H7 (cell line): ENCODE data around the gene ZBTB48. TPM values are rescaled to one million over a fixed set of nuclear protein-coding genes. Genes with fewer than 3 reads are reported as not detected.
A peak's percentile ranks its signal among the peaks of the same experiment; 100 is the strongest.

ENCODE experiments used
- DNase-seq: peaks from one replicate; pipeline ENCODE4 v3.0.0; 2012
- H3K27me3 ChIP-seq: 2 replicates; pipeline ENCODE4 v1.6.0; 2011; ENCODE audit warnings: mild to moderate bottlenecking, low read length; ENCODE audit not compliant: control insufficient read depth, insufficient read depth
- H3K36me3 ChIP-seq: replicated peaks from 2 replicates; pipeline ENCODE4 v1.5.1; 2011; ENCODE audit warnings: low read length; ENCODE audit not compliant: control insufficient read depth, insufficient read depth
- H3K4me3 ChIP-seq: 2 replicates; pipeline ENCODE4 v1.5.1; 2011; ENCODE audit warnings: low read depth, mild to moderate bottlenecking, control low read depth, low read length, moderate library complexity; ENCODE audit not compliant: insufficient read depth
- total RNA-seq: library from RNA; depleted of rRNA; stranded (reverse); fragments of >200 nt; shearing (Covaris generic); gene quantifications from 2 replicates; pipeline ENCODE4 v1.2.3, GENCODE V29; 2014; rRNA removed

The ZBTB48 gene
- total RNA-seq: 40.3 and 40.4 TPM in 2 replicates

DNA sequence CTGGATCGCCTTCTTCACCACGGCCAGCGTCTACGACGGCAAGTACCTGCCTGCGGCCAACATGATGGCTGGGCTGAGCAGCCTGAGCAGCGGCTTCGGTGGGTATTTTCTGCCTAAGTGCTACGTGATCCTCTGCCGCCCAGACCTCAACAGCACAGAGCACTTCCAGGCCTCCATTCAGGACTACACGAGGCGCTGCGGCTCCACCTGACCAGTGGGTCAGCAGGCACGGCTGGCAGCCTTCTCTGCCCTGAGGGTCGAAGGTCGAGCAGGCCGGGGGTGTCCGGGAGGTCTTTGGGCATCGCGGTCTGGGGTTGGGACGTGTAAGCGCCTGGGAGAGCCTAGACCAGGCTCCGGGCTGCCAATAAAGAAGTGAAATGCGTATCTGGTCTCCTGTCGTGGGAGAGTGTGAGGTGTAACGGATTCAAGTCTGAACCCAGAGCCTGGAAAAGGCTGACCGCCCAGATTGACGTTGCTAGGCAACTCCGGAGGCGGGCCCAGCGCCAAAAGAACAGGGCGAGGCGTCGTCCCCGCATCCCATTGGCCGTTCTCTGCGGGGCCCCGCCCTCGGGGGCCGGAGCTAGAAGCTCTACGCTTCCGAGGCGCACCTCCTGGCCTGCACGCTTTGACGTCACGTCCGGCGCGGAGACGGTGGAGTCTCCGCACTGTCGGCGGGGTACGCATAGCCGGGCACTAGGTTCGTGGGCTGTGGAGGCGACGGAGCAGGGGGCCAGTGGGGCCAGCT, at the start of gene ZBTB48:
Gene ZBTB48, plus strand, starts transcription at position 621 of the 745 bp plus-strand sequence. CDS start 616 bp downstream, outside the sequence.
- peak; percentile 100 for DNase-seq
- no peaks in the 10 kb centered on the region; the same call in none of the 2 replicates for H3K36me3 ChIP-seq

DNA sequence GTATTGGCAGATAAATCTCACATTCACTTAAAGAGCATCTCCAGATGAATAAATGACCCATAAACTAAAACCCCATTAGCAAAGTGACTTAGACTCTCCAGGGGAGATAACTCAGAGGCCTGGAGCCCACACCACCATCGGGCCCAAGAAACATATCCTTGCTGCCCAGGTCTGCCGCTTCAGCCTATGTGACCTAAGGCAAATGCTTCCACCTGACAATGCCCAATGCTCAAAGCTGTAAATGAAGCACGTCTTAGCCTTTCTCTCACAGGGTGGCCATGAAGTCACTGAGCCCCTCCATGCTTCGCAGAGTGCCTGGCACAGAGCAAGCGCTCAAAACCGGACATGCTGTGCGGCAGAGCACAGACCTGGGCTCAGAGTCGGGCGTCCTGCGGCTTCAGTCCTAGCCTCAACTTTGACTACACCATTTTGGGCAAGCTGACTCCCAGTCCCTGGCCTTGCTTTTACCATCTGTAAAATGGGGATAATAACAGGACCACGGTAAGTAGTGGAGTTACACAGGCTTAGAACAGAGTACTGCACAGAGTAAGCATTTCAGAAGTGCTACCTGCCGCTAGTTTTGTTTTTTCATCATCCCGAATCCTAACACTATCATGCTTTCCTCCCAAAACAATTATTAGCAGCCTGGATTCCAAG, 49.2 kb upstream of the ZBTB48 start:
- H3K27me3 ChIP-seq: no peaks in the 10 kb centered on the region
- no peak overlapping the region for H3K4me3 ChIP-seq
- peaks cover 35% of the 10 kb centered on the region for H3K36me3 ChIP-seq
- DNase-seq: no peak

More for the DNA sequence above, at the start of gene ZBTB48:
- Histone ChIP-seq H3K27me3 (no peaks in the 10 kb centered on the region), H3K4me3 (peak within 1 kb of the TSS; percentile 97)

DNA sequence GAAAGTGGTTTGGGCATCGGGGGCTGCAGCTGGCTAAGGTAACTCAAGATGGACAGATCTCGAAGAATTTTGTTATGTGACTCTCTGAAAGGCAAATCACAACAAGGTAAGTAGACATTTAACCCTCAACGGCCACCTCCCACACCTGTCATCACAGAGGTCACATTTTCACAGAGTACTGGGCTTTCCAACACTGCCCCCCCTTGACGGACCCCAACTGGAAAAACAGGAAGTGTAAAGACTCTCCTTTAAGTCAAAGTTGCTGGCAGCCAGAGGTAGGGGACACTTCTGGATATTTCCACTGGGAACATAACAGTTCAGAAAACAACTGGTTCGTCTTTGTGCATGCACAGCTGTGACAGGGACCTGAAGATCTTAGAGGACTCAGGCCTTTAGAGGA, 47.8 kb upstream of the ZBTB48 start:
- no peaks in the 10 kb centered on the region for H3K27me3 ChIP-seq
- no peak for DNase-seq
- no peak overlapping the region for H3K4me3 ChIP-seq
- H3K36me3 ChIP-seq: peaks cover 29% of the 10 kb centered on the region

DNA sequence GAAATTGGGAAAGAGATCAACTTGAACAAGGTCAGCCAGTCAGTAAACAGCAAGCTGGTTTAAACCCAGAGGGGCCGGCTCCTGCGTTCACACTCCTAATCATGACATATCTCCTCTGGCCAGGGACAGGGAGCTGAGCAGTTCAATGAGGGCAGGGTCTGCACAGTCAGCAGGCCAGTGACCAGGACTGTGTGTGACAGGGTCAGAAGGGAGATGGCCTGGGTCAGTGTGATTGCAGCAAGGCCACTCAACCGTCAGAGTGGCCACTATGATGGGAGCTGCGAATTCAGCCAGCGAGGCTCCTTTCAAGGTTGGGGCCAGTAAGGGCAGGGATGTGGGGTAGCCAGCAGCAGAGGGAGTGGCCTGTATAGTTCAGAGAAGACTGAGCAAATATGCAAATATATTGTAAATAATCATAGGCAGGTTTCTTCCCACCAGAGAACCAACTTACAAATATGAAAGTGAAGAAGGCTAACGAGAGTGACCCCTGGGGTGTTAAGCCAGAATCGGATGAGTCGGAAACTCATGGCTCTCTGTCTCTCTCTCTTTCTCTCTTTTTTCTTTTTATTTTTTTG, 45.5 kb upstream of the ZBTB48 start:
- no peak for DNase-seq
- peaks cover 19% of the 10 kb centered on the region for H3K36me3 ChIP-seq
- H3K27me3 ChIP-seq: no peaks in the 10 kb centered on the region
- H3K4me3 ChIP-seq: no peak overlapping the region

DNA sequence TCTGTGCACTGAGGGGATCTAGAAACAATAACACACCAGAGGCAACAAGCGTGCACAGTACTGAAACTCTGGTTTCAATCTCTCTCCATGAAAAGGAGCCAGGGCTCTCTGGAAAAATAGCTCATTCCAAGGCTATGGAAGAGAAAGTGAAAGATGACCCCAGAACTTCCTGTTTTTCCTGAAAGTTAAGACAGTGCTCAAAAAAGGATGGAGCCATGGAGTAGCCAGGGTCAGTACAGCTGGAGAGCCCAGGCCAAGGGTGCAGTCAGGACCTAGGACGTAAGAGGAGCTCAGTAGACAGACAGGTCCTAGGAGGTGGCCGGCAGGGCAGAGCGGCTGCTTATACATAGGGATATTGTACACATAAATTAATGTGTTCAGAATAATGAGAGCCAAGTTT, 44.6 kb upstream of the ZBTB48 start:
- Histone ChIP-seq H3K27me3 (no peaks in the 10 kb centered on the region), H3K36me3 (peaks cover 19% of the 10 kb centered on the region), H3K4me3 (no peak overlapping the region)
- DNase-seq: no peak

DNA sequence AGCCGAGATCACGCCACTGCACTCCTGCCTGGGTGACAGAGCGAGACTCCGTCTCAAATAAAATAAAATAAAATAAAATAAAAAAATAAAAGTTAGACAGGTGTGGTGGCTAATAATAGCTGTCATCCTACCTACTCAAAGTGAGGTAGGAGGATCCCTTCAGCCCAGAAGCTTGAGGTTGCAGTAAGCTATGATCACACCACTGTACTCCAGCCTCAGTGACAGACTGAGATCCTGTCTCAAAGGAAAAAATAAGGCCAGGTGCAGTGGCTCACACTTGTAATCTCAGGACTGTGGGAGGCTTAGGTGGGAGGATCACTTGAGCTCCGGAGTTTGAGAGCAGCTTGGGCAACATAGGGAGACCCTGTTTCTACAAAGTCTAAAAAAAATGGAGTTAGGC, 43.5 kb upstream of the ZBTB48 start:
- Histone ChIP-seq H3K36me3 (peaks cover 14% of the 10 kb centered on the region), H3K4me3 (no peak overlapping the region), H3K27me3 (no peaks in the 10 kb centered on the region)
- DNase-seq: no peak

DNA sequence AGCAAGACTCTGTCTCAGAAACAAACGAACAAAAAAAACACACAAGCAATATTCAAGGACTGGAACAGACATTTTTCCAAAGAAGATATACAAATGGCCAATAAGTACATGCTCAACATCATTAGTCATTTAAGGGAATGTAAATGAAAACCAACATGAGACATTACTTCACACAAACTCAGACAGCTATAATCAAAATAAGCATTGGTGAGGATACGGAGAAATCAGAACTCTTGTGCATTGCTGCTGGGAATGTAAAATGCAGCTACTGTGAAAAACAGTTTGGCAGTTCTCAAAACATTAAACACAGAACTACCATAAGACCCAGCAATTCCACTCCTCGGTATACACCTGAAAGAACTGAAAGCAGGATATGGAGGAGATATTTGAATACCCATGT, 40.8 kb upstream of the ZBTB48 start:
- no peak for DNase-seq
- Histone ChIP-seq H3K27me3 (no peaks in the 10 kb centered on the region), H3K36me3 (peaks cover 7% of the 10 kb centered on the region), H3K4me3 (no peak overlapping the region)

DNA sequence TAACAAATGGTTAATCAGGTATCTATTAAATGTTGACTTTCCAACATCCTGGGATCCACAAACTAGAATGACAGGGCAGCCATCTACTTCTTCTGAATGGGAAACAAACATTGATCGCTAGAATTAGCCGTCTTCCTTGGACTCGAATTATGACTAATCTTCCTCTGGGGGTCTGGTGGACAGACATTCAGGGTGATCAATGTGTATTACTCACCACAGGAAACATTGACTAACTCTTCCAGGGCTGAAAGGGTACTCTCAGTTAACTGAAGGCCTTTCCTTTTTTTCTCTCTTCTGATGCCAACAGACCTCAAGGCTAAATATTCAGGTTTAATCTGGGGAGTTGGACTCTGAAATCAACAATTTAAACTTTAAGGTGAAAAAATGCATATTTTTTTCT, 35.0 kb upstream of the ZBTB48 start:
- Histone ChIP-seq H3K36me3 (peaks cover 35% of the 10 kb centered on the region), H3K4me3 (no peak overlapping the region), H3K27me3 (no peaks in the 10 kb centered on the region)
- no peak for DNase-seq

DNA sequence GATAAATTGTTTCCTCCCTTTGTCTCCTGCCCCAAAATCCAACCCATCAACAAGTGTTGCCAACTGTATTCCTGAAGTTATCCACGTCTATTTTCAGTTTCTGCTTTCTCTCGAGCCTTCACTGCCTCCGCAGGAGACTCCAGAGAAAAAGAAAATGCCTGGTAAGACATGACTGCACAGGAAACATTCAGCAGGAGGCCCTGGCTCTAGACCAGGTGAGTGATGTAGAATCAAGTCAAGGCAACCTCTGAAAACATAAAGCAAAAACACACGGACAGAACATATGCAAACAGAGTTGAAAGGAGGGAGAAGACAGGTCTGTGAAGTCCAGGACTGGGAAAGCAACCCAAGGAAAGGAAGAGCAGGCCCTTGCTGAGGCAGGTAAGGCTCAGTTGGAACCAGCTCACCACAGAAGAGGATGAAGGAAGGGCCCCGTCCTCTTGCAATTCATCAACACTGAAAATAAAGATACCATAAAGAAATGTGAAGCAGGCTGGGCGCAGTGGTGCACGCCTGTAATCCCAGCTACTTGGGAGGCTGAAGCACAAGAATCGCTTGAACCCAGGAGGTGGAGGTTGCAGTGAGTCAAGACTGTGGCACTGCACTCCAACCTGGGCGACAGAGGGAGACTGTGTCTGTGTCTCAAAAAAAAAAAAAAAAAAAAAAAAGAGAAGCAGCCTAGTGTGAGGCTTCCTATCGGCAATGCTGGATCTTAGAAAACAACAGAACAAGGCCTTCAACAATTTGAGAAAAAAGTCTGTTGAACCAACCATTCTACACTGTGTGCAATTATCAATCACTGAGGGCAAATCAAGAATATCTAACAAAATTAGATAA, 34.3 kb upstream of the ZBTB48 start:
- Histone ChIP-seq H3K27me3 (no peaks in the 10 kb centered on the region), H3K4me3 (no peak overlapping the region), H3K36me3 (peaks cover 37% of the 10 kb centered on the region)
- DNase-seq: no peak

DNA sequence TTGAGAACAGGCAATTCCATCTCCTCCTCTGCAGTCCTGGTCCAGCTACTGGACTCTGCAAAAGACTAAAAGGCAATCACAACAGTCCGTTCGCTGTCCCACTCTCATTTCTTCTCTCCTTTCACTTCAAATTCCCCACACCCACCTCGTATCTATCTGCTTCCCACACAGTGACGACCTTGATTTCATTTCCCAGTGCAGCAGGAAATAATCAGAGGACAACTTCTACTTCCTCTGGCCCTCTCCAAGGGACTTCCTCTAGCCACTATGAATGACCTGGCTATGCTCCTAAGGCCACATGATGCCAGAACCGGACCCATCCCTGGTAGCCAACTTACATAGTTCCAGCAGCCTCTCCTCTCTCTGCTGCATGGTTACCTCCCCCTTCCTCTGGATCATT, 33.5 kb upstream of the ZBTB48 start:
- Histone ChIP-seq H3K27me3 (no peaks in the 10 kb centered on the region), H3K4me3 (no peak overlapping the region), H3K36me3 (peaks cover 39% of the 10 kb centered on the region)
- DNase-seq: no peak

DNA sequence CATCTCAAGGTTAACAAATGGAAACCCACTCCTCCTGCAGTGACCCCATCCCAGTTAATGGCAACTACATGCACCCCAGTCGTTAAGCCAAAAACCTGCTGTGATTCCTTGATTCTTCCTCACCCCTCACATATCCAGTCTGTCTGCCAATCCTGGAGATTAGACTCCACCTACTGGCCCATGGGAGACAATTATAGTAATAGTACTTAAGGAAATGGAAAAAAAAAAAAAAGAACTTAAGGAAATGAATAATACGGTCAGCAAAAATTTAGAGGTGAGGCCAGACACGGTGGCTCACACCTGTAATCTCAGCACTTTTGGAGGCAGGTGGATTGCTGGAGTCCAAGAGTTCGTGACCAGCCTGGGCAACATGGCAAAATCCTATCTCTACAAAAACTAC, 32.5 kb upstream of the ZBTB48 start:
- Histone ChIP-seq H3K4me3 (no peak overlapping the region), H3K36me3 (peaks cover 38% of the 10 kb centered on the region), H3K27me3 (no peaks in the 10 kb centered on the region)
- DNase-seq: no peak

DNA sequence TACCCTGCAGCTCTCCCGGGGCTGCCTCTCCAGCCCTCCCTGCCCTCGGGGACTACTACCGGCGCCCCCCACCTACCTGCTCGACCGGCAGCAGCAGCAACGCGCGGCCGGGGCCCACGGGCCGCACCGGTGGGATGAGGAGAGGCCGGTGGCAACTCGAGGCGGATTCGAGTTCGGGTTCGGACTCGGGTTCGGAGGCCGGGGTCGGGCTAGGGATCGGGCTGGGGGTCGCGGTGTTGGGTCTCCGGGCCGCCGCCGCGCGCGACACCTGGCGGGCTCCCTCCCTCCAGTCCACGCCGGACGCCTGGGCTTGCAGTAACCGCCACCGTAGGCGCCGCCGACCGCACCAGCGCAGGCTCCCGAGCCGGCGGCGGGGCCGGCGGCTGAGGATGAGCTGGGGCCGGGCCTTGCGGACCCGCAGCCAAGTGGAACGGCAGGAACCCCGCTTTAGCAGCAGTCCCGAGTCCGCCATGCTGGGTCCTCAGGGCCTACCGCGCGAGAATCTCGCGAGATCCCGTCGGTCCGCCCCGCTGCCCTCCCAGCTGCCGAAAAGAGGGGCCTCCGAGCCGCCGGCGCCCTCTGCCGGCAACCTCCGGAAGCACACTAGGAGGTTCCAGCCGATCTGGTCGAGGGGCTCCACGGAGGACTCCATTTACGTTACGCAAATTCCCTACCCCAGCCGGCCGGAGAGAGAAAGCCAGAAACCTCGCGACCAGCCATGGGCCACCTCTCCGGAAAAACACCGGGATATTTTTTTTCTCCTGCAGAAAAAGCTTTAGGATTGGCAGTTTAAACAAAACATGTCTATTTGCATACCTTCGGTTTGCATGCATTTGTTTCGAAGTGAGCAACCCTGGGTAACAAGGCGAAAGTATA, 25.5 kb upstream of the ZBTB48 start, which contains the start of gene NOL9:
Gene NOL9, minus strand, starts transcription at position 483 of the 876 bp plus-strand sequence. Its CDS starts 11 bp downstream, at position 472.
- peak within 1 kb of the TSS; percentile 98 for H3K4me3 ChIP-seq
- no peaks in the 10 kb centered on the region for H3K27me3 ChIP-seq
- DNase-seq: peak; percentile 99
- peaks cover 6% of the 10 kb centered on the region for H3K36me3 ChIP-seq

DNA sequence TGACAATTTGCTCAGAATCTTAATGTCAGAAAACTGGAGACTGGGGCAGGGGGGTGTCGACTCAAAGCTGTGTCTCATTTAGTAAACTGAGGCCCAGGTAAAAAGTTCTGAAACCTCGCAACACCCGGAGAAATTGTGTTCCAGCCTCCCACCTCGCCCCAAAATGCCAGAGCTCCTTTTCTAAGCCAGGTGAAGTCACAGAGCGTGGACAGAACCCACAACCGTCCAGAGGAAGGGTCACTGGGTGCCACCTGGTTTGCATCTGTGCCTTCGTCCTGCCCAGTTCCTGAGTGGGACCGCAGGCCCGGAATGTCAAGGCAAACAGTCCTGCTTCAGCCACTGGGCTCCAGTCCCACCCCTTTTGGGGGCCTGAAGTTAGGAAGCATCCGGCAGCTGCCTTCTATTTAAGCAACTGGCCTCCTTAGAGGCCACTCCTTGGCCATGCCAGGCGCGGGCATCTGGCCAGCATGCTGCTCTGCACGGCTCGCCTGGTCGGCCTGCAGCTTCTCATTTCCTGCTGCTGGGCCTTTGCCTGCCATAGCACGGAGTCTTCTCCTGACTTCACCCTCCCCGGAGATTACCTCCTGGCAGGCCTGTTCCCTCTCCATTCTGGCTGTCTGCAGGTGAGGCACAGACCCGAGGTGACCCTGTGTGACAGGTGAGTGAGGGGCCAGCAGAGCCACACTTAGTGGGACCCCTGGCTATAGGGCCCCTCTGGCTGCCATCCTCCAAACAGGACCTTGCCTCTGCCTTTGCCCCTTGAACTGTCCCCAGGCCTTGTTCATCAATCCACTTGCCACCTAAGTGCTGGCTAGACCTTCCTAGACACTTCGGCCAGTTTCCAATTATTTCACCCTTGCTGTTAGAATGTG, 24.7 kb upstream of the ZBTB48 start, which contains the start of gene TAS1R1:
Gene TAS1R1, plus strand, starts transcription at position 401 of the 872 bp plus-strand sequence. Its CDS starts 67 bp downstream, at position 468.
- peak within 1 kb of the TSS; percentile 98 for H3K4me3 ChIP-seq
- peaks cover 4% of the 10 kb centered on the region for H3K36me3 ChIP-seq
- no peaks in the 10 kb centered on the region for H3K27me3 ChIP-seq
- DNase-seq: peak; percentile 55
